Osteocyte (in vitro differentiated cells): ENCODE data around the gene HOXD10. TPM values are rescaled to one million over a fixed set of nuclear protein-coding genes. Genes with fewer than 3 reads are reported as not detected.

Experiments
- DNase-seq: peaks from one replicate; pipeline ENCODE4 v3.0.0; 2021; ENCODE audit warnings: mixed read lengths; ENCODE audit not compliant: unreplicated experiment; ENCODE audit errors: extremely low spot score
- H3K27ac Mint-ChIP-seq: one replicate; pipeline ENCODE4 v1.8.0; 2021; ENCODE audit warnings: mild to moderate bottlenecking, mixed read lengths; ENCODE audit not compliant: unreplicated experiment
- H3K27me3 Mint-ChIP-seq: one replicate; pipeline ENCODE4 v1.8.0; 2021; ENCODE audit warnings: mixed read lengths; ENCODE audit not compliant: unreplicated experiment
- H3K36me3 Mint-ChIP-seq: one replicate; pipeline ENCODE4 v1.8.0; 2021; ENCODE audit warnings: mixed read lengths; ENCODE audit not compliant: unreplicated experiment
- H3K4me1 Mint-ChIP-seq: one replicate; pipeline ENCODE4 v1.8.0; 2021; ENCODE audit warnings: mixed read lengths; ENCODE audit not compliant: unreplicated experiment
- H3K4me3 Mint-ChIP-seq: one replicate; pipeline ENCODE4 v1.8.0; 2021; ENCODE audit warnings: mild to moderate bottlenecking, moderate library complexity, mixed read lengths; ENCODE audit not compliant: unreplicated experiment
- H3K9me3 Mint-ChIP-seq: one replicate; pipeline ENCODE4 v1.8.0; 2021; ENCODE audit warnings: mixed read lengths; ENCODE audit not compliant: unreplicated experiment
- CTCF ChIP-seq: fragments of 200-600 bp; sonication (generic); IDR thresholded peaks from 2 replicates; pipeline ENCODE4 v1.5.0; 2021; ENCODE audit warnings: antibody characterized with exemption, mild to moderate bottlenecking, moderate library complexity
- total RNA-seq: library from RNA; stranded (reverse); gene quantifications from 2 replicates; pipeline ENCODE4 v1.2.1, GENCODE V29; 2021

Gene HOXD10
- total RNA-seq, 1 donor from 2014 or later = not detected

GRCh38 chr2:176072292-176072669 is 44.3 kb upstream of the HOXD10 start:
- H3K9me3 Mint-ChIP-seq = no peaks in the 10 kb centered on the region
- no peak overlapping the region for H3K27ac Mint-ChIP-seq
- DNase-seq = no peak
- H3K27me3 Mint-ChIP-seq = peaks cover 43% of the 10 kb centered on the region
- H3K4me3 Mint-ChIP-seq = no peak overlapping the region
- no peaks in the 10 kb centered on the region for H3K4me1 Mint-ChIP-seq
- H3K36me3 Mint-ChIP-seq = no peaks in the 10 kb centered on the region
- TF ChIP-seq CTCF = no peak

GRCh38 chr2:176072951-176073904 is 43.4 kb upstream of the HOXD10 start:
- peaks cover 50% of the 10 kb centered on the region for H3K27me3 Mint-ChIP-seq
- no peak overlapping the region for H3K27ac Mint-ChIP-seq
- no peak overlapping the region for H3K4me3 Mint-ChIP-seq
- no peaks in the 10 kb centered on the region for H3K4me1 Mint-ChIP-seq
- TF ChIP-seq CTCF = no peak
- DNase-seq = no peak
- H3K36me3 Mint-ChIP-seq = no peaks in the 10 kb centered on the region
- no peaks in the 10 kb centered on the region for H3K9me3 Mint-ChIP-seq

GRCh38 chr2:176074919-176075425 is 41.6 kb upstream of the HOXD10 start:
- TF ChIP-seq CTCF = no peak
- DNase-seq = no peak
- peaks cover 64% of the 10 kb centered on the region for H3K27me3 Mint-ChIP-seq
- no peak overlapping the region for H3K4me3 Mint-ChIP-seq
- no peaks in the 10 kb centered on the region for H3K9me3 Mint-ChIP-seq
- no peaks in the 10 kb centered on the region for H3K36me3 Mint-ChIP-seq
- peaks cover 8% of the 10 kb centered on the region for H3K4me1 Mint-ChIP-seq
- H3K27ac Mint-ChIP-seq = no peak overlapping the region

- H3K4me3 Mint-ChIP-seq = no peak overlapping the region
- TF ChIP-seq CTCF = no peak
- H3K27me3 Mint-ChIP-seq = peaks cover 64% of the 10 kb centered on the region
Measured at GRCh38 chr2:176075481-176075880, 41.1 kb upstream of the HOXD10 start.

GRCh38 chr2:176076063-176076462 is 40.5 kb upstream of the HOXD10 start:
- H3K9me3 Mint-ChIP-seq = no peaks in the 10 kb centered on the region
- H3K27ac Mint-ChIP-seq = no peak overlapping the region
- H3K27me3 Mint-ChIP-seq = peaks cover 69% of the 10 kb centered on the region
- peaks cover 8% of the 10 kb centered on the region for H3K4me1 Mint-ChIP-seq
- H3K36me3 Mint-ChIP-seq = no peaks in the 10 kb centered on the region
- no peak for TF ChIP-seq CTCF
- DNase-seq = no peak
- no peak overlapping the region for H3K4me3 Mint-ChIP-seq

More at GRCh38 chr2:176075481-176075880, 41.1 kb upstream of the HOXD10 start:
- Mint-ChIP-seq H3K4me1 (peaks cover 8% of the 10 kb centered on the region), H3K36me3 (no peaks in the 10 kb centered on the region), H3K9me3 (no peaks in the 10 kb centered on the region), H3K27ac (no peak overlapping the region)
- no peak for DNase-seq
